HG03469 (cell line): ENCODE results near the gene MGAT1.
"Not testable (repeated sequence)": the region's sequence is repeated elsewhere in the genome, so short reads cannot be mapped to it uniquely, and the experiment has no call there.

Experiments used
- ATAC-seq: cut with Tn5 transposase; IDR thresholded peaks from one replicate; pipeline ENCODE4 v1.9.1; 2021; ENCODE audit warnings: mild to moderate bottlenecking, moderate library complexity, moderate number of reproducible peaks; ENCODE audit not compliant: unreplicated experiment

MGAT1 gene

GRCh38 chr5:180786531-180787398, 15.8 kb downstream of the MGAT1 start:
- ATAC-seq: no peak

GRCh38 chr5:180785794-180786221, 16.8 kb downstream of the MGAT1 start:
- no peak for ATAC-seq

GRCh38 chr5:180785121-180785781, 17.4 kb downstream of the MGAT1 start:
- ATAC-seq: no peak

- ATAC-seq: peak; percentile 52
Observed at GRCh38 chr5:180784497-180785097, 18.0 kb downstream of the MGAT1 start.

- ATAC-seq: no peak
Observed at GRCh38 chr5:180783340-180784052, 19.1 kb downstream of the MGAT1 start.

- no peak for ATAC-seq
Observed at GRCh38 chr5:180782748-180783147, 19.9 kb downstream of the MGAT1 start.

- ATAC-seq: not testable (repeated sequence)
Observed at GRCh38 chr5:180781900-180782326, 20.7 kb downstream of the MGAT1 start.

GRCh38 chr5:180779985-180780610, 22.5 kb downstream of the MGAT1 start:
- no peak for ATAC-seq

- ATAC-seq: no peak
Observed at GRCh38 chr5:180777475-180777874, 25.1 kb downstream of the MGAT1 start.

GRCh38 chr5:180776376-180776775, 26.2 kb downstream of the MGAT1 start:
- ATAC-seq: no peak

- no peak for ATAC-seq
Observed at GRCh38 chr5:180775624-180776023, 27.0 kb downstream of the MGAT1 start.

GRCh38 chr5:180771839-180772238, 30.8 kb downstream of the MGAT1 start:
- no peak for ATAC-seq

GRCh38 chr5:180769821-180770220, 32.8 kb downstream of the MGAT1 start:
- ATAC-seq: no peak

GRCh38 chr5:180755601-180756000, 47.0 kb downstream of the MGAT1 start:
- ATAC-seq: no peak

- no peak for ATAC-seq
Observed at GRCh38 chr5:180744253-180744652, 58.4 kb downstream of the MGAT1 start.

GRCh38 chr5:180742727-180743126, 59.9 kb downstream of the MGAT1 start:
- no peak for ATAC-seq

- not testable (repeated sequence) for ATAC-seq
Observed at GRCh38 chr5:180740953-180741352, 61.7 kb downstream of the MGAT1 start.

- ATAC-seq: no peak
Observed at GRCh38 chr5:180739958-180740357, 62.6 kb downstream of the MGAT1 start, which contains the start of gene OR2Y1. TSS of gene OR2Y1 (minus strand) at chr5:180740058. CDS start at chr5:180740058, 0 bp downstream.

- no peak for ATAC-seq
Observed at GRCh38 chr5:180739271-180739670, 63.3 kb downstream of the MGAT1 start.

- ATAC-seq: no peak
Observed at GRCh38 chr5:180736536-180736935, 66.1 kb downstream of the MGAT1 start.
